Fibroblast of gingiva (primary cell): ENCODE measurements around the gene LRRC32.
A peak's percentile ranks its signal among the peaks of the same experiment; 100 is the strongest.
"Not testable (repeated sequence)": the region's sequence is repeated elsewhere in the genome, so short reads cannot be mapped to it uniquely, and the experiment has no call there.

ENCODE experiments used
- DNase-seq: peaks from one replicate; pipeline ENCODE4 v3.0.0-alpha.2; 2011; ENCODE audit warnings: low read depth

Gene LRRC32

GRCh38 chr11:76628408-76628947 lies 42.1 kb downstream of the LRRC32 start:
- no peak for DNase-seq

GRCh38 chr11:76627606-76628005 lies 42.9 kb downstream of the LRRC32 start:
- DNase-seq, result no peak

- peak; percentile 46 for DNase-seq
These were observed 43.6 kb downstream of the LRRC32 start for GRCh38 chr11:76626921-76627401.

- DNase-seq, result no peak
These were observed 44.3 kb downstream of the LRRC32 start for GRCh38 chr11:76626266-76626665.

GRCh38 chr11:76625472-76626186 lies 44.9 kb downstream of the LRRC32 start:
- DNase-seq, result no peak

- no peak for DNase-seq
These were observed 45.8 kb downstream of the LRRC32 start for GRCh38 chr11:76624500-76625379.

GRCh38 chr11:76623884-76624419 lies 46.6 kb downstream of the LRRC32 start:
- no peak for DNase-seq

GRCh38 chr11:76623171-76623883 lies 47.2 kb downstream of the LRRC32 start:
- DNase-seq, result no peak

GRCh38 chr11:76622493-76623094 lies 48.0 kb downstream of the LRRC32 start:
- no peak for DNase-seq

- DNase-seq, result no peak
These were observed 48.7 kb downstream of the LRRC32 start for GRCh38 chr11:76621868-76622267.

GRCh38 chr11:76621466-76621865 lies 49.1 kb downstream of the LRRC32 start:
- no peak for DNase-seq

GRCh38 chr11:76620489-76620888 lies 50.1 kb downstream of the LRRC32 start:
- peak; percentile 91 for DNase-seq

GRCh38 chr11:76619801-76620200 lies 50.7 kb downstream of the LRRC32 start:
- DNase-seq, result not testable (repeated sequence)

- peak; percentile 62 for DNase-seq
These were observed 52.8 kb downstream of the LRRC32 start for GRCh38 chr11:76617553-76618265.

- no peak for DNase-seq
These were observed 53.6 kb downstream of the LRRC32 start for GRCh38 chr11:76616676-76617552.

GRCh38 chr11:76615950-76616349 lies 54.6 kb downstream of the LRRC32 start:
- DNase-seq, result peak; percentile 40

GRCh38 chr11:76614471-76615179 lies 55.9 kb downstream of the LRRC32 start:
- peak; percentile 38 for DNase-seq

- no peak for DNase-seq
These were observed 56.6 kb downstream of the LRRC32 start for GRCh38 chr11:76613901-76614300.

GRCh38 chr11:76612226-76612625 lies 58.3 kb downstream of the LRRC32 start:
- no peak for DNase-seq
